Fibroblast of peridontal ligament (primary cell): Measurements from ENCODE around the gene PPT1.

Experiments
- DNase-seq: peaks from one replicate; pipeline ENCODE4 v3.0.0-alpha.2; 2010; ENCODE audit errors: extremely low read depth

The PPT1 gene

GRCh38 chr1:40030528-40031135 is 66.4 kb downstream of the PPT1 start:
- peak; percentile 60 for DNase-seq

- no peak for DNase-seq
Observed at GRCh38 chr1:40029608-40030007, 67.4 kb downstream of the PPT1 start.

GRCh38 chr1:40027647-40028046 is 69.4 kb downstream of the PPT1 start:
- DNase-seq = no peak

GRCh38 chr1:40024671-40025070 is 72.4 kb downstream of the PPT1 start:
- no peak for DNase-seq

- no peak for DNase-seq
Observed at GRCh38 chr1:40023379-40023944, 73.6 kb downstream of the PPT1 start.
